Fibroblast of skin of back (primary cell): ENCODE data around the gene TGIF2LX. TPM values are rescaled to one million over a fixed set of nuclear protein-coding genes. Genes with fewer than 3 reads are reported as not detected.
"Not testable (repeated sequence)": the region's sequence is repeated elsewhere in the genome, so short reads cannot be mapped to it uniquely, and the experiment has no call there.

Experiments used
- DNase-seq: peaks from one replicate; pipeline ENCODE4 v3.0.0-alpha.2; 2013
- polyA plus RNA-seq, 2 experiments: library from polyadenylated mRNA; unstranded; fragments of 120-200 nt; gene quantifications; one replicate each; pipeline ENCODE4 v1.2.1, GENCODE V29; 2013; ENCODE audit not compliant: insufficient read length in 2 of 2

The TGIF2LX gene
- polyA plus RNA-seq (2013, experiment 1 of 2; ENCODE audit: insufficient read length): not detected
- not detected for polyA plus RNA-seq (2013, experiment 2 of 2; ENCODE audit: insufficient read length)

DNA sequence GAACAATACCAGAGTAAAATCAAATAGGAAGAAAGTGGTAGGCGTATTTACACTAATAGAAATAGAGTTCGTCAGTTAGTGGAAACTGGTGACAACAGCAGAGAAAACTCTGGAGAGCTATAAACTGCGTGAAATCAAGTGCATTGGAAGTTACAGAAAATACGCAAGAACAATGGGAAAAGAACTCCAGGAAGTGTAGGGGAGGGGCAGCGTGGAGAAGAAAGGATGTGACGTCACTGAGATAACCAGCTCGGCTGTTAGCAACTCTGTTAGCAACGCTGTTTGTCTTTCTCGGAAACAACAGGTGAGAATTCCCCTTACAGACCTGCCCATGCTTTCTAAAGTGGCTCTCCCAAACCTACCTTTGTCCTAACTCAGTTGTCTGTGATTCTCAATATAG, at the start of gene TGIF2LX:
Gene TGIF2LX (plus strand): TSS at position 244 of the 400 bp plus-strand sequence. CDS start 178 bp downstream, outside the sequence.
- DNase-seq: not testable (repeated sequence)

DNA sequence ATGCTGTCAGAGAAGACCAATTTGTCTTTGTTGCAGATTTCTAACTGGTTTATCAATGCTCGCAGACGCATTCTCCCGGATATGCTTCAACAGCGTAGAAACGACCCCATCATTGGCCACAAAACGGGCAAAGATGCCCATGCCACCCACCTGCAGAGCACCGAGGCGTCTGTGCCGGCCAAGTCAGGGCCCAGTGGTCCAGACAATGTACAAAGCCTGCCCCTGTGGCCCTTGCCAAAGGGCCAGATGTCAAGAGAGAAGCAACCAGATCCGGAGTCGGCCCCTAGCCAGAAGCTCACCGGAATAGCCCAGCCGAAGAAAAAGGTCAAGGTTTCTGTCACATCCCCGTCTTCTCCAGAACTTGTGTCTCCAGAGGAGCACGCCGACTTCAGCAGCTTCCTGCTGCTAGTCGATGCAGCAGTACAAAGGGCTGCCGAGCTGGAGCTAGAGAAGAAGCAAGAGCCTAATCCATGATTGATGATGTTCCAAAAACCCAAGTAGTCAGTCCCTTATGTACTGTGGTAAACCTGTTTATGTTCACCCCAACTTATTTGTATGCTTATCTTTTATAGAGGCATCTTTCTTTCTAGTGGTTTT, 728 bp downstream of the TGIF2LX start:
- not testable (repeated sequence) for DNase-seq

DNA sequence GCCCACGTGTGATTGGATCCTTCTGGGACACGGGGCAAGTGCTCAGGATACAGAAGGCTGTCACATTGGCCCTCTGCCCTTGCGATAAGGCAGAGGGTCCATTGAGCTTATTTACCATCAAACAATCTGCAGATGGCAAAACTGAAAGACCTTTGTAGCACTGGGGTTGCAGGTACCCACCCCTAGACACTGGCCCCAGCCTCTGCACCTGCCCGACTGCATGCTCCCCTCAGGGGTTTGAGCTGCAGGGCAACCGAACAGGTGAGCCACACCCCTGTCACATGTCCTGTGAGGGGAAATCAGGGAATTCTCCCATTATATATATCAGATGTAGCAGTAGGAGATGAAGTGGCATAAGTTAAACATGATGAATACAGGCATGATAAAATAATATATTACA, 21.4 kb downstream of the TGIF2LX start:
- DNase-seq: not testable (repeated sequence)

DNA sequence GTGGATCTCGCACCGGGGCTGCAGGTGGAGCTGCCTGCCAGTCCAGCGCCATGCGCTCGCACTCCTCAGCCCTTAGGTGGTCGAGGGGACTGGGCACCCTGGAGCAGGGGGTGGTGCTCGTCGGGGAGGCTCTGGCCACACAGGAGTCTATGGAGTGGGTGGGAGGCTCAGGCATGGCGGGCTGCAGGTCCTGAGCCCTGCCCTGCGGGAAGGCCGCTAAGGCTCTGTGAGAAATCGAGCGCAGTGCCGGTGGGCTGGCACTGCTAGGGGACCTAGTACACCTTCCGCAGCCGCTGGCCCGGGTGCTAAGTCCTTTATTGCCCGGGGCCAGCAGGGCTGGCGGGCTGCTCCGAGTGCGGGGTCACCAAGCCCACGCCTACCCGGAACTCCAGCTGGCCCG, 43.9 kb downstream of the TGIF2LX start:
- DNase-seq: not testable (repeated sequence)
